Fibroblast of gingiva (primary cell): ENCODE data around the gene CTTNBP2.
A peak's percentile ranks its signal among the peaks of the same experiment; 100 is the strongest.

Source experiments
- DNase-seq: peaks from one replicate; pipeline ENCODE4 v3.0.0-alpha.2; 2011; ENCODE audit warnings: low read depth

The CTTNBP2 gene

GRCh38 chr7:117870448-117871130, 2.7 kb downstream of the CTTNBP2 start:
- no peak for DNase-seq

DNA sequence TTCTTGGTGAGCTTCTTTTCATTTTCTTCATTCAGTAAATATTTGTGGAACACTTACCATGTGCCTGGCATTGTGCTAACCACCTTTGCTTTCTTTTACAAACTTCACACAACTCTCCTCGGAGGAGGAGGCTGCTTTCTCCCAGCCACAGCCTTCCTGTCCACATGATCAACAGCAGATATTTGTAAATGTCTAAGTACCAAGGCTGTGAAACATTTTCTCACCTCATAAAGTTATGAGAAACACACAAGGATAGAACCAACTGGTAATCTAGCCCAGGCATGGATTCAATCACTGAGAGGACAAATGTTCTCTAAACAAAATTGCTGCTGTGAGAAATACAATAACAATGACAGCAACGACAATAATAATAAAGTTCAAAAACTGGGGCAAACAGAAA, 3.9 kb downstream of the CTTNBP2 start:
- DNase-seq = no peak

- peak; percentile 27 for DNase-seq
Measured at GRCh38 chr7:117863618-117864017, 9.6 kb downstream of the CTTNBP2 start.

- no peak for DNase-seq
Measured at GRCh38 chr7:117862378-117862777, 10.9 kb downstream of the CTTNBP2 start.

GRCh38 chr7:117859246-117859812, 13.9 kb downstream of the CTTNBP2 start:
- DNase-seq = no peak

DNA sequence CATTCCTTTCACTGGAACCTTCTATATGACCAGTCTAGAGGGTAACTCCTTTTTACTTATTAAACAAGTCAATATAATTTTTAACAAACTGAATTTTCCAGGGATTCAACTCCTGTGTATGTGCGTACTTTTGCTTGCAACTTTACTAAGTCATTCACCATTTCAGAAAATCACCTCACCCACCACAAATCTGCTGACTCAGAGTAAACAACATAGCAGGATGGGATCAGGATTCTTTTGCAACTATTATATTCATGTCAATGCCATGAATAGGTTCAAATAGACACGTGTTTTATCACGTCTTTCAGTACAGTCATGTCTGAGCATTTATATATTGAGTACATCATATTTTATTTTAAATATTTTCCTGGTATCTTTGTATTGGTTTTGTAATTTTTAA, 14.5 kb downstream of the CTTNBP2 start:
- DNase-seq = no peak

GRCh38 chr7:117857718-117858117, 15.5 kb downstream of the CTTNBP2 start:
- DNase-seq = no peak

GRCh38 chr7:117856196-117856595, 17.0 kb downstream of the CTTNBP2 start:
- DNase-seq = no peak

GRCh38 chr7:117854186-117854585, 19.1 kb downstream of the CTTNBP2 start:
- DNase-seq = no peak

DNA sequence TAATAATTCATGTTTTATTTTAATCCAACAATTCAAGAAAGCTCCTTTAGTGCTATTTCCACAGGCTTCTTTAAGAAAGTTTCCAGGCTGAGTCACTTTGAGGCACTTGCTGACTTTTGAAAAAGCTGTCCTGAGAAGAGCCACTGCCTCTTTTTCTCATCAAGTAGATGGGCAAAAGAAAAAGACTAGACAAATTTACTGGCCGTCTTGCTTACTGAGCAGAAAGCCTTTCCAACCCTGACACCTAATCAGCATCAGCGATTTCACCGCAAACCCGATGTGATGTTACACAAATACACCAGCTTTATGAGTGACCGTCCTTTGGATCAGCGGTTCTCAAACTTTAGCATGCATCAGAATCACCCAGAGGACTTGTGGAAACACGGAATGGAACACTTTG, 24.3 kb downstream of the CTTNBP2 start:
- no peak for DNase-seq

DNA sequence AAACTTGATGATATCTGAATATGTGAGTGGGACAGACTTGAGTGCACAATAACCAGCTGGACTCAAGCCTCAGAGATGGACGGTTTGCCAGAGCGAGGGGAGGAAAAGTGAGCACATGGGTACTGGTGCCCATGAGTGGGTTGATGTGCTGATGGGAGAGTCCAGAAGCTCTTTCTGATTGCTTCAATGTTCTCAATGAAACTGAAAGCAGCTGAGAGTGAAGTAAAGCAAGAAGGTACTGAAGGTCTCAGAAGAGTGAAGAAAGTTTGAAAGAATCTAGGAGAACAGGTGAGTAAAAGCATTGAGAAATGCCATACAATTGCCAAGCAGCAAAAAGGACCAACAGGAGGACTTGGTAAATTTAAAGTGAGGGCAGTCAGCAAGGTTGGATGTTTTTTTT, 28.6 kb downstream of the CTTNBP2 start:
- no peak for DNase-seq

DNA sequence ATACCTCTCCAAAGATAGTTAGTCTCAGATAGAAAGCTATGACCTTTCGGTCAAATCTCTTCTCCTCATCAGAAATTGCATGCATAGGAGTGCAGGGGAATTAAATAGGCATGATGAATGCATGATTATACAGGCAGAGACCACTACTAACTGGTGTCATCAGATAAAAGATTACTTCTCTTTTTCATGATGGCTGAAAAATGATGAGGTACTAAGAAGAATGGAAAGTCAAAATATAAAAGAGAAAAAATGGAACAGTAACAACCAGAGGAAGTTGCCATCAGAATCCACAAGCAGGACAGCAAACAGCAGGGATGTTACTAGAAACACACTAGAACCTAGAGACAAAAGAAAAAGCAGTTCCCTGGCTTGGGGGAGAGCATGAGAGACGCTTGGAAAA, 31.6 kb downstream of the CTTNBP2 start:
- DNase-seq = no peak

DNA sequence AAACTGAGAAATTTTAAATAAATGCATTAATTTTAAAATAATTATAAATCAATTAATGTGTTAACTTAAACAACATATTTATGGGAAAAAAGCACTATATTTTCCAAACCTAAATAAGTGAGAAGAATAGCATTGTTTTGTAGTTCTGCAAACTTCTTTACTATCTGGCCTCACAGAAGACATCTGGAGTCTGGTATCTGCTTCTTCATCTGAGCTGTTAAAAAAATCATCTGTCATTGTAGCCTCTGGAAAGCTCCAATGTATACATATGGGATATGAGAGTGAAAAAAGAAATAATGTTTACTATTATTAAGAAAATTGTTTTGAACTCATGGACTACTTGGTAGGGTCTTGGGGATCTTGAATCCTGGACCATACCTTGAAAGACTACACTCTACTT, 32.2 kb downstream of the CTTNBP2 start:
- no peak for DNase-seq

DNA sequence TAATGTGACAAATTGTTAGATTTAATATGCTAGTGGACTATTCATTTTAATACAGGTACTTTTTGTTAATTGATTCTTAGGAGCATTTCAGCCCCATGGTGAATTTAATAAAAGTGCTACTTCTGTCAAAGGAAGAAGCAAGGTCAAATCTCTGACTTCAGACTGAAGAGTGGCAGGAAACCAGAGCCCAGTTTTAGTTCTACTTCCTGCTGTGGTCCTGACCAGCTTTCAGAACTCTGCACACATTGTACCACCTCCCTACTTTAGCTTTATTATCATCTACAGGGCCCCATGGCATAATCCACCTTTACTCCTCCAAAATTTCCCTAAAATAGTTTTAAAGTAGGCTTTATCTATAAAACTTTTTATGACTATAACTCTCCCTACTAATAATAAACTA, 33.7 kb downstream of the CTTNBP2 start:
- DNase-seq = no peak

GRCh38 chr7:117837841-117838240, 35.4 kb downstream of the CTTNBP2 start:
- no peak for DNase-seq

DNA sequence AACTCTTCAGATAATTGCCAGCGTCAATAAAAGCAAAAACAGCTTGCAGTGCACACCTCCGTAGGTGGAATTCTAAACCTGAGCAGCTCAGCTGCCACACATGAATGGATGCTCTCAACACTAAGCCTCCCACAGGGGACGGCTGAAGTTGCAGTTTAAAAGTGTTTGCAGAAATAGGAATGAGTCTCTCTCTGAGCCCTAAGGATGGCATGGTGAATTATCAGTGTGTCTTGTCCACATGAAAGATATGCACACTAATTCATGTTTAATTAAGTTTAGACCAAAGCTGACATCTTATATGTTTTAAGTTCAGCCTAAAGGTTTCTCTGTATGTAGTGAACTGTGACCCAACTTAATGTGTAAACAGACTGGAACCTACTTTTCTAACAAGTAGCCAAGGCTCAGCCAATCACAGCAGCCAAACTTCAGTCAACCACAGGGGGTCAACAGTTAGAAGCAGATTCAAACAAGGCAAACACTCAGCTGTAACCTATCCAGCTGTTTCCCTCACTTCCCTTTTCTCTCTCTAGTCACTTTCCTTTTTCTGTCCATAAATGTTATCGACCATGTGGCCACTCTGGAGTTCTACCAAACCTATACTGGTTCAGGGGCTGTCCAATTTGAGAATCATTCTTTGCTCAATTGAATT, 38.1 kb downstream of the CTTNBP2 start:
- DNase-seq = no peak

DNA sequence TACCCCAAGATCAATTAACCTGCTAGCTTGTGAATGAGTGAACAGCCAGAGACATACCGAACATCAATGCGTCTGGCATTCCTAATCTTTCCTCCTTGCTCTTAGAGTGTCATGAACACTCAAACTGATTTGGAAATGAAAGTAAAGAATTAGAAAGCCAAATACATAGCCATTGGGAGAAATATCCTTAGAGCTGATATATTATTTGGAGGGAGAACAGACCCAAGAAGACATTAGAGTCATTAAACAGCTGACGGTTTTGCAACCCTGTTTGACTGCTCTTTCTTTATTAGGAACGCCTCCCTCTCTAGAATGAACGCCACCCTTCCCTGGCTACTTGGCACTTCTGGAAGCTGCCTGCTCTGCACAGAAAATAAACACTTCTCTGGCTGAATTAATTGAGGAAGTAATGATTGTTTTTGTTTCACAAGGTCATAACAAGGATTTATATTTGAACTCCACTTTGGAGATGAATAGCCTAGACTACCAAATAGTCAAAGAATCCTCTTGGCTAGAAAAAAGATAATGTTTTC, 42.8 kb downstream of the CTTNBP2 start:
- no peak for DNase-seq

DNA sequence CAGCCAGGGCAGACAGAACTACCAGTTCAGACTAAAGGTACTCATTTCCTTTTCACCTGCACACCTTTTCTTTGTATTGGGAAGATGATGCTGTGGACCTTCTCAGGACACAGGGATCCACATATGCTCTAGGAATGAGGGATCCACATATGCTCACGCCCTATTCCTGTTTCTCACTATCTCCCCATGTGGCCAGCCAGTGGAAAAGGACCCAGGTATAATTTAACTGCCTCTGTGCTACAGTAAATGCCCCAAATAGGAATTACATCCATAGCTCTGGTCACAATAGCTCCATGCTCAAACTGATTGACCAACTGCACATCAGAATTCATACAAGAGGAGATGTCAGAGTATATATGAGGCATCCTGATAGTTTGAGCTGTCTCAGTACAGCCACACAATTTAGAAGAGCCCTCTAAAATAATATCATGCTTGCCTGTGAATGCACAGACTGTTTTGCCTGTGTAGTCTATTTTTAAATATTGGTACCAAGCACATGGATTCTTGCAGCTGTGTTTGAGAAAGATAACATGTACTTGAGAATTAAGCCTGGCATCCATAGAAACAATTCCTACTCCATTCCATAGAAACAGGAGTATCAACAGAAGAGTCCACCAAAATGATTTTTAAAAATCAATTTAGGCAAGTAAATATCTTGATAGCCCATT, 43.7 kb downstream of the CTTNBP2 start:
- DNase-seq = no peak

DNA sequence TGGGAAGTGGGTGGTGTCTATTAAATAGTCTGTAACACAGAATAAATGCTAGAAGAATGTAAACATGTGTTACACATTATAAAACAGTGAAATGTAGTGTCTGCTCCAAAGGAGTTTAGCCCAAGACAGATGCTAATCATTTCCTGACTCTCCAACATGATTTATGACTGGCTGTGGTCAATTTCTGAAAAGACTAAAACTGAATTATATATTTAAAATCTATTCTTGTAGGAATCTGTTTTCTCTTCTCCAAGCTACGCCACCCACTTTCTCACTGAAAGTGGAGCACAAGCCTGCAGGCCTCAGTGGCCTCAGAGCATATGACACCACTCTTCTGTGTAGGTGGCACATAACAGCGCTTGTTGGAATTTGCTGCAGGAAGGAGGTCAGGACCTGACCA, 44.4 kb downstream of the CTTNBP2 start:
- DNase-seq = peak; percentile 15

DNA sequence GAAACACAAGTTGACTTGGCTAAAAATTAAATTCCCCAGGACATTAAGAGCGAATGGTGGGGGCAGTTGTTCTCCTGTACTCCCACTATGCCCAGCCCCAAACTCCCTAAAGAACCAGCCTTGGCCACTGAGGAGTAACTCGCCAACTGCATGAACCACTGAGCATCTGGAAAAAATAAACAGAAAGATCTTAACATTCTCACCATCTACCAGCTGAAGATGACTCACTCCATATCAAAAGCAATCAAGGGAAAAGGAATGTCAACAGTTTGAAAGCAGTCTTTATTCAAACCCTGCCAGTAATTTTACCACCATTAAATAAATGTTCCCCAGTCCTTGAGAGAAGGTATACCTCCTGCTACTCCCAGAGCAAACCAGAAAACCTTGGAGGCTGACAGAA, 45.4 kb downstream of the CTTNBP2 start:
- DNase-seq = peak; percentile 72

DNA sequence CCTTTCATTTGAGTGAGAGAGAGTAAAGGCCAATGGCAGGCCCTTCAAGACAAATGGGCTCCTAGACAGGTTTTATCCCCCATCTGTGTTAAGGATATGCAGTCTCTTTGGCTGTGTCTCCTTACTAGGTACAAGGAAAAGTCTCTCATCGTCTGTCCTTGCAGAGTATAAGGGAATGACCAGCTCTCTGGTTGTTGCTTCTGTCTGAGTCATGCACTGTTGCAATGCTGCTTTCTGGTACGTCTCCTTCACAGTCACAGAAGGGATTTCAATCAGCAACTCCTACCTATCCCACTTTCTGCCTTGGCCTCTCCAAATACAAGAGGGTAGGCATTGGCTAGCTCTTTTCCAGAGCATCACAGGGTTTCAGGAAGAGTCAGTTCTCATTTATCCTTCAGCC, 48.1 kb downstream of the CTTNBP2 start:
- DNase-seq = peak; percentile 61

DNA sequence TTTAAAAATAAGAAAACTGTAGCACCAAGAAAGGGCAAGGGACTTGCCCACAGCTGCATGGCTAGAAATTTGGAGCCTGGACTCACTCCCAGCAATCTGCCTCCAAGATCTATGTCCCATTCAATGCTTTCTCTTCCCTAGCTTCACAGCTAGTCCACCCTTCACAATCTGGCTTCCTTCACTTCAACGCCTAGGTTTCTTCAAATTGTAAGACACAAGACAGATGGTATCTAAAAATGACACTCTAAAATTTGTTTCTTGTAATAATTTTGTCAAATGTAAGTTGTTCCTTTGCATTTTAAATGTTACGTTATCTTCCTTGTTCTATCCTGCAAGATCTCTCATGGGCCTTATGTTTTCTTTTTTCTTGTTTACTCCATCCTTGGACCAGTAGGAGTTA, 48.6 kb downstream of the CTTNBP2 start:
- DNase-seq = no peak

DNA sequence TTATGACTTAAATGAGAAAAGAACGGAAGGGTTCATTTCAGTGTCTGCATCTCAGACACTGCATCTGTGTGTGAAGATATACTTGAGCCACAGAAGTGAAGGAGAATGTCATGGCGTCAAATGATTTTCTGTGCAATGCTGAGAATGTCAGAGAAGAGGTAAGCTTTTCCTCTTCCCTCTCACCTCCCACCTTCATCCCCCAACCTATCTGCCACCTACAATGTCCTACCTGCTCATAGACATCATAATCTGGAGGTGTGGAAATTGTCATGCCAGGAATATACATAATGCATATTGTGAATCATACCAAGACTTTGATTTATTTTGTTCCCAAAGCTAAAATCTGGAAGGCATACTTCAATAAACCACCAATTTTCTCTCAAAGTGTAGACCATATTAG, 53.7 kb downstream of the CTTNBP2 start:
- DNase-seq = no peak
